Activated T-helper 1 cell treated with anti-CD3 and anti-CD28 coated beads, Interleukin-12 subunit alpha, Interleukin-12 subunit beta, Interleukin-2, Interleukin-4 antibody, amounts not matched to agents 30 ng/mL and 10 ng/mL and 1 ng/mL, durations not matched to agents 14 hours and 24 hours and 36 hours (primary cell): Measurements from ENCODE around the gene MEGF6. TPM values are rescaled to one million over a fixed set of nuclear protein-coding genes. Genes with fewer than 3 reads are reported as not detected.

Experiments
- DNase-seq: peaks from one replicate; pipeline ENCODE4 v3.0.0; 2021; ENCODE audit warnings: low spot score
- H3K27ac Mint-ChIP-seq: one replicate; pipeline ENCODE4 v1.8.0; 2021; ENCODE audit warnings: mild to moderate bottlenecking, mixed read lengths
- H3K27me3 Mint-ChIP-seq: one replicate; pipeline ENCODE4 v1.8.0; 2022; ENCODE audit warnings: mild to moderate bottlenecking, moderate library complexity, mixed read lengths; ENCODE audit not compliant: insufficient read depth
- H3K36me3 Mint-ChIP-seq: one replicate; pipeline ENCODE4 v1.8.0; 2021; ENCODE audit warnings: low read depth, mixed read lengths
- H3K4me1 Mint-ChIP-seq: one replicate; pipeline ENCODE4 v1.8.0; 2021; ENCODE audit warnings: low read depth, mixed read lengths
- H3K4me3 Mint-ChIP-seq: one replicate; pipeline ENCODE4 v1.8.0; 2021; ENCODE audit warnings: mild to moderate bottlenecking, moderate library complexity, mixed read lengths
- H3K9me3 Mint-ChIP-seq: one replicate; pipeline ENCODE4 v1.8.0; 2021; ENCODE audit warnings: mixed read lengths
- intact Hi-C: fragments of 100-400 bp; cut with micrococcal nuclease; formaldehyde crosslinking; loops from one replicate; pipeline ENCODE4 v1.15.1; 2024
- total RNA-seq: library from RNA; stranded (reverse); gene quantifications from 2 replicates; pipeline ENCODE4 v1.2.3, GENCODE V29; 2022

Gene MEGF6
- total RNA-seq, 1 donor from 2014 or later, result 1.2 TPM

DNA sequence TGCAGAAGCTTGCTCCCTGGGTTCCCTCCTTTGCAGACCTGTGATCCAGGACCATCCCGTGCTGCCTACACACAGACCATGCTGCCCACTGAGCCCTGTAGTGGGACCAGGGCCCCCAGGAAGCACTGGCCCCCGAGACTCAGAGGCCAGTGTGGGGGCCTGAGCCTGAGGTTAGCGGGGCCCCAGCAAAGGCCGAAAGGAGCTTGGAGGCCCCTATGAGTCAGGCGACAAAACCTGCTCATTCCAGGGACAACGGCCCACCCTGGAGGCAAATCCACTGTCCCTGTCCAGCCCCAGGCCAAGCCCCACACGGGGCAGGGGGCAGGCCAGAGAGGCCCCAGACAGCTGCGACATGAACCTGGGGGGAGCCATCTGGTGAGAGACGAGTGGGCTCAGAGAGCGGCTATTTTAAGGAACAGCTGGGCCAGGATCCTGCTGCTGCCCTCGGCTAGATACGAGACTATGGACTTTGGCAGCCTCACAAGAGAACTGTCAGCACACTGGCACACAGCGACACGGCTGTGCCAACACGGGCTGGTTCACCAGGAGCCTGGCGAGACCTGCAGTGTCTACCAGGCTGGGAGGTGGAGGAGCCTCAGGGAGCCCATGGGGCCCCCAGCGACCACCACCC, 82.1 kb downstream of the MEGF6 start:
- Mint-ChIP-seq H3K9me3 (no peaks in the 10 kb centered on the region), H3K4me1 (no peaks in the 10 kb centered on the region), H3K36me3 (no peaks in the 10 kb centered on the region), H3K27ac (no peak overlapping the region), H3K27me3 (peaks cover 2% of the 10 kb centered on the region), H3K4me3 (peak overlapping the region; percentile 37)
- intact Hi-C loops, result no loop called here
- DNase-seq, result no peak

DNA sequence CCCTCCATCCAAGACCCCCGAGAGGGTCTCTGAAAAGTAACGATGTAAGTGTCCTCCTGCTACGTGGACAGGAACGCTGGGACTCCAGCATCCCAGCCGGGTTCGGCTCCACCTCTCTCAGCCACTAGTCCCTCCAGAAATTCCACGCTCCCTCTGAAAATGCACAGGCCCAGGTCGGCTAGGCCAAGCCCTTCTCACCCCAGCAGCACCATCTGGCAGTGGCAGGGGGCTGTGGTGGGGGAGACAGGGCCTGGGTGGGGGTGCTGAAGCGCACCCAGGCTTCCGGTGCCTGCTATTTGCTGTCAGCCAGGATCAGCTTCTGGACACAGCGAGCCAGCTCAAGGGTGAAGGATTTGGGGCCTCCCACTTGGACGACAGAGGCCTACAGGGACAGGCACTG, 83.5 kb downstream of the MEGF6 start:
- no peaks in the 10 kb centered on the region for H3K4me1 Mint-ChIP-seq
- no peak overlapping the region for H3K4me3 Mint-ChIP-seq
- H3K27ac Mint-ChIP-seq, result no peak overlapping the region
- H3K27me3 Mint-ChIP-seq, result peaks cover 2% of the 10 kb centered on the region
- no peak for DNase-seq
- intact Hi-C loops, result no loop called here
- no peaks in the 10 kb centered on the region for H3K36me3 Mint-ChIP-seq
- H3K9me3 Mint-ChIP-seq, result no peaks in the 10 kb centered on the region

DNA sequence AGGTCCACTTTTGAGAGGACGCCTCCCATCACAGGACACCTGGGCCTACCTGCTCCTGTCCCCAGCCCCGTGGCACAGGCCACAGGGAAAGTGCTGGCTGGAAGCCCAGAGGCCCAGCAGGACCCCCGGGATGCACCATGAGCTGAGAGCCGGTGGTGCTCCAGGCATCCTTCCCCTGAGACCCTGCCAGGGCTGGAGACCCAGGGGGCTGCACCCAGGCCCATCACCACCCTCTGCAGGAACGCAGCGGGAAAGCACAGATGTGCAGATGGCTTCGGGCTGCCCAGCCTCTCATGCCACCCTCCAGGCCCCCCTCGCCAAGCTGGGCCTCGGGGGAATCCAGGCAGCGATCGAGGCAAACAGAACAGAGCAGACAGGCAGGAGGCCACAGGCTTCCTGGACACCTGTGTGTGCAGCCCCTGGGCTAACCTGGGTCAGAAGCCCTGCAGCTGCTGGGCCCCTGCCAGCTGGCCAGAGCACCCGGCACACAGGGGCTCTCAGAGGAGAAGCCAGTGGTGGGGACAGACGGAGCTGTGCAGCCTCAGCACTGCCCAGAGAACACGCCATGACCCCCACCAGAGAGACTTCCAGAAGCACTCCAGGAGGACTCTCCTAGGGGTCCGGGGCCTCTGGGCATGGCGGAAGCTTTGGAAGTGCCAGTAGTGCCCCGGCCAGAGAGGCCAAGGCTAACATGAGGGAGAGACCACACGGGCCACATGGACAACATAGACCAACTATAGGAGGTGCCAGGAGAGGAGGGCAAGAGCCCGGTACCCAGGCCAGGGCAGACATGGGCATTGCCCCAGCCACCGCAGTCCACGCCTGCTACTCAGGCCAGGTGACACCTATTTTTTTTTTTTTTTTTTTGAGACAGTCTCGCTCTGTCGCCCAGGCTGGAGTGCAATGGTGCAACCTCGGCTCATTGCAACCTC, 85.5 kb downstream of the MEGF6 start:
- Mint-ChIP-seq H3K27ac (no peak overlapping the region), H3K4me3 (no peak overlapping the region), H3K9me3 (no peaks in the 10 kb centered on the region), H3K27me3 (no peaks in the 10 kb centered on the region), H3K36me3 (no peaks in the 10 kb centered on the region), H3K4me1 (no peaks in the 10 kb centered on the region)
- intact Hi-C loops, result no loop called here
- DNase-seq, result no peak

- no peak for DNase-seq
- Mint-ChIP-seq H3K4me1 (no peaks in the 10 kb centered on the region), H3K27me3 (no peaks in the 10 kb centered on the region), H3K27ac (no peak overlapping the region), H3K36me3 (no peaks in the 10 kb centered on the region), H3K9me3 (no peaks in the 10 kb centered on the region), H3K4me3 (no peak overlapping the region)
- intact Hi-C loops, result no loop called here
These were observed 86.6 kb downstream of the MEGF6 start for GRCh38 chr1:3524556-3525203.

- Mint-ChIP-seq H3K4me3 (no peak overlapping the region), H3K4me1 (no peaks in the 10 kb centered on the region), H3K27me3 (no peaks in the 10 kb centered on the region), H3K9me3 (no peaks in the 10 kb centered on the region), H3K27ac (no peak overlapping the region), H3K36me3 (no peaks in the 10 kb centered on the region)
- DNase-seq, result no peak
- intact Hi-C loops, result no loop called here
These were observed 87.3 kb downstream of the MEGF6 start for GRCh38 chr1:3523980-3524379.

- Mint-ChIP-seq H3K4me3 (no peak overlapping the region), H3K27ac (no peak overlapping the region), H3K4me1 (no peaks in the 10 kb centered on the region), H3K27me3 (no peaks in the 10 kb centered on the region), H3K36me3 (no peaks in the 10 kb centered on the region), H3K9me3 (no peaks in the 10 kb centered on the region)
- intact Hi-C loops, result no loop called here
- DNase-seq, result no peak
These were observed 88.6 kb downstream of the MEGF6 start for GRCh38 chr1:3522564-3523265.

- H3K9me3 Mint-ChIP-seq, result no peaks in the 10 kb centered on the region
- no peaks in the 10 kb centered on the region for H3K4me1 Mint-ChIP-seq
- no peaks in the 10 kb centered on the region for H3K27me3 Mint-ChIP-seq
- no peaks in the 10 kb centered on the region for H3K36me3 Mint-ChIP-seq
- DNase-seq, result no peak
- intact Hi-C loops, result no loop called here
- H3K27ac Mint-ChIP-seq, result no peak overlapping the region
- no peak overlapping the region for H3K4me3 Mint-ChIP-seq
These were observed 89.2 kb downstream of the MEGF6 start for GRCh38 chr1:3522112-3522511.

DNA sequence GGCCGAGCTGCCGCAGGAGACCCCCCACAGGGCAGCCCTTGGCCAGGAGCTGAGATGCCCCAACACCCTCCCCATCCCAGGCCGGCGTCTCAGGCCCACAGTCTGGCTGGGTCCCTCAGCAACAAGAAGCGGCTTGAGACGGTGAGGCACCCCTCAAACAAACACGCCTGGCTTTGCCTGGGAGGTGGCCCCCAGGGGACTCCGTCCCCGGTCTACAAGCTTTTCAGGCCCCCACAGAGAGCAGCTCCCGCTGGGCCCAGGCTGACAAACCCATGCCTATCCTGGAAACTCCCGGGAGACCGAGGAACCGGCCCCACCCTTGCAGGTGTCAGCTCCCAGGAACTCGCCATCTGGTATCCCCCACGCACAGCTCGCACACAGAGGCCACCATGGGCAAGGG, 89.9 kb downstream of the MEGF6 start:
- Mint-ChIP-seq H3K4me1 (no peaks in the 10 kb centered on the region), H3K36me3 (no peaks in the 10 kb centered on the region), H3K27me3 (no peaks in the 10 kb centered on the region), H3K9me3 (no peaks in the 10 kb centered on the region), H3K27ac (no peak overlapping the region), H3K4me3 (no peak overlapping the region)
- no peak for DNase-seq
- intact Hi-C loops, result no loop called here

GRCh38 chr1:3520419-3521378, 90.6 kb downstream of the MEGF6 start:
- Mint-ChIP-seq H3K4me1 (no peaks in the 10 kb centered on the region), H3K9me3 (no peaks in the 10 kb centered on the region), H3K27ac (no peak overlapping the region), H3K36me3 (no peaks in the 10 kb centered on the region), H3K4me3 (no peak overlapping the region), H3K27me3 (no peaks in the 10 kb centered on the region)
- intact Hi-C loops, result no loop called here
- DNase-seq, result no peak

GRCh38 chr1:3519301-3519885, 91.9 kb downstream of the MEGF6 start:
- no peaks in the 10 kb centered on the region for H3K36me3 Mint-ChIP-seq
- H3K4me1 Mint-ChIP-seq, result no peaks in the 10 kb centered on the region
- no peak overlapping the region for H3K4me3 Mint-ChIP-seq
- H3K27ac Mint-ChIP-seq, result no peak overlapping the region
- H3K27me3 Mint-ChIP-seq, result no peaks in the 10 kb centered on the region
- H3K9me3 Mint-ChIP-seq, result no peaks in the 10 kb centered on the region
- intact Hi-C loops, result no loop called here
- DNase-seq, result no peak

DNA sequence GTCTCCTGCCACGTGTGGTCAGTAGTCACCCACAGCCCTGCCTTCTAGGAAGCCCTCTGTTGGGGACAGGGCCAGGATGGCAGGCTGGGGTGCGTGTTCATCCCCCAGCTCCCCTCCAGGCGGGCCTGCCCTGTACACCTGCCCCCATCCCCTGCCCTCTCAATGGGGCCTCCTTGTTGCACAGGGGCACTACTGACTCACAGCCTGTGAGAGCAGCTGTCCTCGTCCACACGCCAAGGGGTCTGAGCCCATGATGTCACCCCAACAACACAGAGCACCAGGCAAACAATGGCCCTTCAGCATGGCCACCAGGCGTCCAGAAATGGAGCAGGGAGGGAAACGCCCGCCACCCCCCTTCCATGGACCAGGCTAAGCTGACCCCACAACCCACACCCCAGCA, 92.6 kb downstream of the MEGF6 start:
- Mint-ChIP-seq H3K4me3 (no peak overlapping the region), H3K36me3 (no peaks in the 10 kb centered on the region), H3K9me3 (no peaks in the 10 kb centered on the region), H3K4me1 (no peaks in the 10 kb centered on the region), H3K27me3 (no peaks in the 10 kb centered on the region), H3K27ac (no peak overlapping the region)
- intact Hi-C loops, result no loop called here
- no peak for DNase-seq

GRCh38 chr1:3518256-3518655, 93.1 kb downstream of the MEGF6 start:
- intact Hi-C loops, result no loop called here
- DNase-seq, result no peak
- H3K9me3 Mint-ChIP-seq, result no peaks in the 10 kb centered on the region
- H3K27ac Mint-ChIP-seq, result no peak overlapping the region
- no peak overlapping the region for H3K4me3 Mint-ChIP-seq
- H3K27me3 Mint-ChIP-seq, result no peaks in the 10 kb centered on the region
- H3K4me1 Mint-ChIP-seq, result no peaks in the 10 kb centered on the region
- H3K36me3 Mint-ChIP-seq, result no peaks in the 10 kb centered on the region
